ENCODE results near the gene PCCB. TPM values are rescaled to one million over a fixed set of nuclear protein-coding genes. Genes with fewer than 3 reads are reported as not detected.

Gene PCCB
- total and polyA plus RNA-seq, 2 donors (not counting 3 experiments of a cell fraction or from before 2014, with no cell fraction given), result 28.6 to 36.5 TPM

GRCh38 chr3:136336329-136337100, 86.4 kb downstream of the PCCB start:
- ChIA-PET CTCF (interaction anchor here (1.8 kb wide), 1 partner anchor 19 kb away, joined by 4 read pairs; no protein-coding TSS in a partner anchor), POLR2A (no interaction called here)
- H3K27me3 ChIP-seq (ENCODE audit: control insufficient read depth in 2 of 2, insufficient read depth in 2 of 2, low read length in 2 of 2), result no peaks in the 10 kb centered on the region
- H3K4me3 ChIP-seq (replicated peaks in 1 of 3; ENCODE audit: insufficient read depth in 1 of 3, low read depth in 1 of 3, low read length in 3 of 3), result no peak overlapping the region
- peaks cover 5 to 12% of the 10 kb centered on the region in 2 experiments for H3K36me3 ChIP-seq (ENCODE audit: control insufficient read depth in 2 of 2, extremely low read depth in 1 of 2, insufficient read depth in 2 of 2, low read length in 2 of 2)
- no peak for FAIRE-seq
- BruUV-seq (replicated peaks), result TSS peak; percentile 28
- H3K4me1 ChIP-seq (ENCODE audit: control insufficient read depth, extremely low read depth, insufficient read depth, low read length), result no peaks in the 10 kb centered on the region
- H3K4me2 ChIP-seq (ENCODE audit: insufficient read depth, low read length), result no peak overlapping the region
- no peak for DNase-seq (ENCODE audit: low read depth, low spot score)
- no peak overlapping the region for H3K9ac ChIP-seq (replicated peaks; ENCODE audit: extremely low read depth, insufficient read depth, low read length)
- H3K9me3 ChIP-seq (replicated peaks; ENCODE audit: control insufficient read depth, insufficient read depth, low read length), result no peaks in the 10 kb centered on the region
- H3K79me2 ChIP-seq (ENCODE audit: control insufficient read depth, insufficient read depth, low read length), result no peaks in the 10 kb centered on the region
- H4K20me1 ChIP-seq (replicated peaks; ENCODE audit: control insufficient read depth, extremely low read depth, insufficient read depth, low read length), result no peaks in the 10 kb centered on the region
- intact Hi-C loops (cut with micrococcal nuclease) (no loop called here), dilution Hi-C loops (cut with MboI; ENCODE audit: extremely low pct_ligation_motif_present, low sequenced_read_pairs) (no loop called here)
- no peak overlapping the region for H2AFZ ChIP-seq (ENCODE audit: low read depth, low read length)
- no peak overlapping the region for H3K27ac ChIP-seq (ENCODE audit: insufficient read depth, low read depth, low read length)
- no peaks in the 10 kb centered on the region for H3K9me1 ChIP-seq (replicated peaks; ENCODE audit: control insufficient read depth, extremely low read depth, insufficient read depth, low read length)
- TF ChIP-seq GATA2 (IDR thresholded peaks at IDR 0.05; ENCODE audit: insufficient read depth, insufficient read length, low read depth, low read length) (no peak), POLR2AphosphoS5 (IDR thresholded peaks at IDR 0.05; ENCODE audit: insufficient read depth, low read depth, low read length) (no peak), MYC (IDR thresholded peaks at IDR 0.05; ENCODE audit: low read depth, low read length) (no peak), JUN (IDR thresholded peaks at IDR 0.05; ENCODE audit: borderline replicate concordance, insufficient read depth, insufficient read length, low read depth) (no peak), FOS (IDR thresholded peaks at IDR 0.05; ENCODE audit: borderline replicate concordance, insufficient read depth, low read length) (no peak)
- TF ChIP-seq, protein P1, sequence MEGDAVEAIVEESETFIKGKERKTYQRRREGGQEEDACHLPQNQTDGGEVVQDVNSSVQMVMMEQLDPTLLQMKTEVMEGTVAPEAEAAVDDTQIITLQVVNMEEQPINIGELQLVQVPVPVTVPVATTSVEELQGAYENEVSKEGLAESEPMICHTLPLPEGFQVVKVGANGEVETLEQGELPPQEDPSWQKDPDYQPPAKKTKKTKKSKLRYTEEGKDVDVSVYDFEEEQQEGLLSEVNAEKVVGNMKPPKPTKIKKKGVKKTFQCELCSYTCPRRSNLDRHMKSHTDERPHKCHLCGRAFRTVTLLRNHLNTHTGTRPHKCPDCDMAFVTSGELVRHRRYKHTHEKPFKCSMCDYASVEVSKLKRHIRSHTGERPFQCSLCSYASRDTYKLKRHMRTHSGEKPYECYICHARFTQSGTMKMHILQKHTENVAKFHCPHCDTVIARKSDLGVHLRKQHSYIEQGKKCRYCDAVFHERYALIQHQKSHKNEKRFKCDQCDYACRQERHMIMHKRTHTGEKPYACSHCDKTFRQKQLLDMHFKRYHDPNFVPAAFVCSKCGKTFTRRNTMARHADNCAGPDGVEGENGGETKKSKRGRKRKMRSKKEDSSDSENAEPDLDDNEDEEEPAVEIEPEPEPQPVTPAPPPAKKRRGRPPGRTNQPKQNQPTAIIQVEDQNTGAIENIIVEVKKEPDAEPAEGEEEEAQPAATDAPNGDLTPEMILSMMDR (IDR thresholded peaks at IDR 0.05; ENCODE audit: extremely low read depth in 1 of 2, insufficient read depth in 1 of 2, low read depth in 1 of 2, low read length in 2 of 2), result no peak

Data from endothelial cell of umbilical vein (primary cell).